H7 (cell line): ENCODE measurements around the gene TMSB4X. TPM values are rescaled to one million over a fixed set of nuclear protein-coding genes. Genes with fewer than 3 reads are reported as not detected.

Experiments used
- total RNA-seq: library from RNA; depleted of rRNA; stranded (reverse); fragments of >200 nt; shearing (Covaris generic); gene quantifications from 2 replicates; pipeline ENCODE4 v1.2.3, GENCODE V29; 2014; rRNA removed

Gene TMSB4X
- total RNA-seq, 1 experiment from 2014 or later: 11,693 TPM

Other genes starting within 250 kb of the TMSB4X start
- 57.8 and 65.4 TPM in 2 replicates for gene PRPS2, start 183.7 kb upstream of the TMSB4X start, total RNA-seq
- not detected in 2 replicates for gene TLR7, start 108.0 kb upstream of the TMSB4X start, total RNA-seq
- gene TLR8, start 68.5 kb upstream of the TMSB4X start, total RNA-seq: not detected in 2 replicates
- 0.07 and 0.18 TPM in 2 replicates for gene FAM9C, start 69.5 kb downstream of the TMSB4X start, total RNA-seq